ENCODE measurements around the gene BRME1. TPM values are rescaled to one million over a fixed set of nuclear protein-coding genes. Genes with fewer than 3 reads are reported as not detected.
"Not testable (repeated sequence)": the region's sequence is repeated elsewhere in the genome, so short reads cannot be mapped to it uniquely, and the experiment has no call there.

BRME1 gene
- total and polyA plus RNA-seq, 3 donors from 2014 or later, result 17.8 to 48.9 (median 26.3) TPM

DNA sequence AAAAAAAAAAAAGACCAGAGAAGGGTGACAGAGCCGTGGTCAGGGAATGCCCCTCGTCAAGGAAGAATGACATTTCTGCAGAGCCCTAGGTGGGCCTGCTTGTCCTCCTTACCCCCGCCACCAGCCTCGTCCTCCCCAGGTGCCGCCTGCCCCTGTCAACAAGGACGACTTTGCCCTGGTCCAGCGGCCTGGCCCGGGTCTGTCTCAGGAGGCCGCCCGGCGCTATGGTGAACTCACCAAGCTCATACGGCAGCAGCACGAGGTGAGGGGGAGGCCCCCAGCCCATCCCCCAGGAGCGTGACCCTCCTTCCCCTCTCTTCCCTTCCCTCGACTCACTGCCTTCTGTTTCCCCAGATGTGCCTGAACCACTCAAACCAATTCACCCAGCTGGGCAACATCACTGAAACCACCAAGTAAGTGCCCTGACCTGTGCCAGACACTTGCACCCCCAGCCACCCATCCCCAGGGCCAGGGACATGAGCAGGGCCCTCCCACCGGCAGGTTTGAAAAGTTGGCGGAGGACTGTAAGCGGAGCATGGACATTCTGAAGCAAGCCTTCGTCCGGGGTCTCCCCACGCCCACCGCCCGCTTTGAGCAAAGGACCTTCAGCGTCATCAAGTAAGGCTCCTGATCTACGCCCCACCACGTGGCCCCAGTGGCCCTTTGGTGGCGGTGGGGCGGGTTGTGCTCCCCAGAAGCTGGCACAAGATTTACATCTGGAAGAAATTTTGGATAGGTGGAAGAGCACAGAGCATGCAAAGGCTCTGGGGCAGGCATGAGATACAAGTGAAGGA lies 17.5 kb upstream of the BRME1 start:
- Histone ChIP-seq H3K36me3 (ENCODE audit: low read depth, missing control alignments) (no peaks in the 10 kb centered on the region), H3K4me3 (no peak overlapping the region), H3K4me1 (no peaks in the 10 kb centered on the region), H3K9me3 (no peaks in the 10 kb centered on the region), H3K27ac (no peak overlapping the region), H3K27me3 (no peaks in the 10 kb centered on the region)
- no peak for TF ChIP-seq POLR2A (IDR thresholded peaks at IDR 0.05)
- TF ChIP-seq, protein P1, sequence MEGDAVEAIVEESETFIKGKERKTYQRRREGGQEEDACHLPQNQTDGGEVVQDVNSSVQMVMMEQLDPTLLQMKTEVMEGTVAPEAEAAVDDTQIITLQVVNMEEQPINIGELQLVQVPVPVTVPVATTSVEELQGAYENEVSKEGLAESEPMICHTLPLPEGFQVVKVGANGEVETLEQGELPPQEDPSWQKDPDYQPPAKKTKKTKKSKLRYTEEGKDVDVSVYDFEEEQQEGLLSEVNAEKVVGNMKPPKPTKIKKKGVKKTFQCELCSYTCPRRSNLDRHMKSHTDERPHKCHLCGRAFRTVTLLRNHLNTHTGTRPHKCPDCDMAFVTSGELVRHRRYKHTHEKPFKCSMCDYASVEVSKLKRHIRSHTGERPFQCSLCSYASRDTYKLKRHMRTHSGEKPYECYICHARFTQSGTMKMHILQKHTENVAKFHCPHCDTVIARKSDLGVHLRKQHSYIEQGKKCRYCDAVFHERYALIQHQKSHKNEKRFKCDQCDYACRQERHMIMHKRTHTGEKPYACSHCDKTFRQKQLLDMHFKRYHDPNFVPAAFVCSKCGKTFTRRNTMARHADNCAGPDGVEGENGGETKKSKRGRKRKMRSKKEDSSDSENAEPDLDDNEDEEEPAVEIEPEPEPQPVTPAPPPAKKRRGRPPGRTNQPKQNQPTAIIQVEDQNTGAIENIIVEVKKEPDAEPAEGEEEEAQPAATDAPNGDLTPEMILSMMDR (IDR thresholded peaks at IDR 0.05), result no peak
- 92 to 96% methylated on average over 27 to 28 of the region's 28 CpGs for WGBS, 2 donors
- no peak for DNase-seq
- intact Hi-C loops (cut with DNase I; ENCODE audit: low total_unique reads), result no loop called here

DNA sequence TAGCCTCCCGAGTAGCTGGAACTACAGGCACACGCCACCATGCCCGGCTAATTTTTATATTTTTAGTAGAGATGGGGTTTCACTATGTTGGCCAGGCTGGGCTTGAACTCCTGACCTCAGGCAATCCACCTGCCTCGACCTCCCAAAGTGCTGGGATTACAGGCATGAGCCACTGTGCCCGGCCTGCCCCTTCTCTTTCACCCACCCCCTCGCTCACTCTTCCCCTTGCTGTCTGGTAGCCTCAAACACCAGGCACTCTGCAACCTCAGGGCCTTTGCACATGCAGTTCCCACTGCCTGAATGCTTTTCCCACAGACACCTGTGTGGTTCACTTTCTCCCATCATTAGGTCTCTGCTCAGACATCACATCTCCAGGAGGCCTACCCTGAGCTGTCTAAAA lies 16.2 kb upstream of the BRME1 start:
- H3K4me3 ChIP-seq; H3K4me1 ChIP-seq; H3K9me3 ChIP-seq; H3K27ac ChIP-seq; H3K36me3 ChIP-seq (ENCODE audit: low read depth, missing control alignments); intact Hi-C loops (cut with DNase I; ENCODE audit: low total_unique reads); H3K27me3 ChIP-seq; DNase-seq: not testable (repeated sequence)
- 93% methylated on average over 6 of the region's 6 CpGs for WGBS, 2 donors

- H3K9me3 ChIP-seq, result no peaks in the 10 kb centered on the region
- DNase-seq, result peak; percentile 78
- H3K36me3 ChIP-seq (ENCODE audit: low read depth, missing control alignments), result no peaks in the 10 kb centered on the region
- TF ChIP-seq POLR2A (IDR thresholded peaks at IDR 0.05), result no peak
- TF ChIP-seq, protein P1 (IDR thresholded peaks at IDR 0.05), result no peak
- no peaks in the 10 kb centered on the region for H3K27me3 ChIP-seq
- no peak overlapping the region for H3K4me3 ChIP-seq
- intact Hi-C loops (cut with DNase I; ENCODE audit: low total_unique reads), result no loop called here
- H3K4me1 ChIP-seq, result no peaks in the 10 kb centered on the region
- WGBS, 2 donors, result 60 to 82% methylated on average over 2 of the region's 2 CpGs
- H3K27ac ChIP-seq, result no peak overlapping the region
Measured at GRCh38 chr19:13920940-13921747, 15.2 kb upstream of the BRME1 start.

DNA sequence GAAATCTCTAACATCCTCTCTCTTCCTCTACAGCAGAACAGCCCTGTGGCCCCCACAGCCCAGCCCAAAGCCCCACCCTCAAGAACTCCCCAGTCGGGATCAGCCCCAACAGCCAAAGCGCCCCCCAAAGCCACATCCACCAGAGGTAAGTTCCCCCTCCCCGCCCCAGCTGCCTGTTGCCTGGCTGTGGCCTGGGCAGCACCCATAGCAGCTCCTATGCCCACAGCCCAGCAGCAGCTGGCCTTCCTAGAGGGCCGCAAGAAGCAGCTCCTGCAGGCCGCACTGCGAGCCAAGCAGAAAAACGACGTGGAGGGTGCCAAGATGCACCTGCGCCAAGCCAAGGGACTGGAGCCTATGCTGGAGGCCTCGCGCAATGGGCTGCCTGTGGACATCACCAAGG lies 14.6 kb upstream of the BRME1 start:
- Histone ChIP-seq H3K27me3 (no peaks in the 10 kb centered on the region), H3K36me3 (ENCODE audit: low read depth, missing control alignments) (no peaks in the 10 kb centered on the region), H3K4me1 (no peaks in the 10 kb centered on the region), H3K4me3 (no peak overlapping the region), H3K27ac (no peak overlapping the region), H3K9me3 (no peaks in the 10 kb centered on the region)
- 96% methylated on average over 3 to 11 of the region's 11 CpGs for WGBS, 2 donors
- TF ChIP-seq POLR2A (IDR thresholded peaks at IDR 0.05), result no peak
- TF ChIP-seq, protein P1 (IDR thresholded peaks at IDR 0.05), result no peak
- DNase-seq, result no peak
- intact Hi-C loops (cut with DNase I; ENCODE audit: low total_unique reads), result no loop called here

GRCh38 chr19:13918726-13919411 lies 13.0 kb upstream of the BRME1 start:
- Histone ChIP-seq H3K4me1 (no peaks in the 10 kb centered on the region), H3K9me3 (no peaks in the 10 kb centered on the region), H3K36me3 (ENCODE audit: low read depth, missing control alignments) (no peaks in the 10 kb centered on the region), H3K4me3 (peak overlapping the region in 1 of 2 donors; percentile 23), H3K27ac (no peak overlapping the region), H3K27me3 (no peaks in the 10 kb centered on the region)
- no peak for TF ChIP-seq POLR2A (IDR thresholded peaks at IDR 0.05)
- TF ChIP-seq, protein P1 (IDR thresholded peaks at IDR 0.05), result no peak
- no peak for DNase-seq
- intact Hi-C loops (cut with DNase I; ENCODE audit: low total_unique reads), result no loop called here
- WGBS, 2 donors, result 71 to 73% methylated on average over 7 to 33 of the region's 34 CpGs

All from testis (tissue), 3 donors.